B cell (primary cell): ENCODE measurements around the gene RAD23B.
"Not testable (repeated sequence)": the region's sequence is repeated elsewhere in the genome, so short reads cannot be mapped to it uniquely, and the experiment has no call there.

Experiments used
- EZH2 ChIP-seq: IDR thresholded peaks from 2 replicates; pipeline ENCODE4 v1.6.1; 2012; ENCODE audit warnings: borderline replicate concordance, low read depth, mild to moderate bottlenecking, moderate library complexity, low read length; ENCODE audit not compliant: insufficient read depth, poor library complexity, severe bottlenecking
- TF ChIP-seq, protein P1 (sequence below): fragments of 200-600 bp; IDR thresholded peaks from one replicate; pipeline ENCODE4 v1.8.0; 2022; ENCODE audit warnings: antibody characterized with exemption, mild to moderate bottlenecking

- TF ChIP-seq, protein P1, sequence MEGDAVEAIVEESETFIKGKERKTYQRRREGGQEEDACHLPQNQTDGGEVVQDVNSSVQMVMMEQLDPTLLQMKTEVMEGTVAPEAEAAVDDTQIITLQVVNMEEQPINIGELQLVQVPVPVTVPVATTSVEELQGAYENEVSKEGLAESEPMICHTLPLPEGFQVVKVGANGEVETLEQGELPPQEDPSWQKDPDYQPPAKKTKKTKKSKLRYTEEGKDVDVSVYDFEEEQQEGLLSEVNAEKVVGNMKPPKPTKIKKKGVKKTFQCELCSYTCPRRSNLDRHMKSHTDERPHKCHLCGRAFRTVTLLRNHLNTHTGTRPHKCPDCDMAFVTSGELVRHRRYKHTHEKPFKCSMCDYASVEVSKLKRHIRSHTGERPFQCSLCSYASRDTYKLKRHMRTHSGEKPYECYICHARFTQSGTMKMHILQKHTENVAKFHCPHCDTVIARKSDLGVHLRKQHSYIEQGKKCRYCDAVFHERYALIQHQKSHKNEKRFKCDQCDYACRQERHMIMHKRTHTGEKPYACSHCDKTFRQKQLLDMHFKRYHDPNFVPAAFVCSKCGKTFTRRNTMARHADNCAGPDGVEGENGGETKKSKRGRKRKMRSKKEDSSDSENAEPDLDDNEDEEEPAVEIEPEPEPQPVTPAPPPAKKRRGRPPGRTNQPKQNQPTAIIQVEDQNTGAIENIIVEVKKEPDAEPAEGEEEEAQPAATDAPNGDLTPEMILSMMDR: not testable (repeated sequence)
- not testable (repeated sequence) for TF ChIP-seq EZH2
These were observed 23.2 kb upstream of the RAD23B start for GRCh38 chr9:107259751-107260313.
